Activated CD4-positive, alpha-beta T cell treated with anti-CD3 and anti-CD28 coated beads, Interleukin-2, Interleukin-6, amounts not matched to agents 100 ng/mL and 50 ng/mL, durations not matched to agents 16 hours and 8 hours (primary cell): ENCODE data around the gene KAT6B.
"Not testable (repeated sequence)": the region's sequence is repeated elsewhere in the genome, so short reads cannot be mapped to it uniquely, and the experiment has no call there.

ENCODE experiments used
- DNase-seq: peaks from one replicate; pipeline ENCODE4 v3.0.0-alpha.2; 2020

Gene KAT6B

DNA sequence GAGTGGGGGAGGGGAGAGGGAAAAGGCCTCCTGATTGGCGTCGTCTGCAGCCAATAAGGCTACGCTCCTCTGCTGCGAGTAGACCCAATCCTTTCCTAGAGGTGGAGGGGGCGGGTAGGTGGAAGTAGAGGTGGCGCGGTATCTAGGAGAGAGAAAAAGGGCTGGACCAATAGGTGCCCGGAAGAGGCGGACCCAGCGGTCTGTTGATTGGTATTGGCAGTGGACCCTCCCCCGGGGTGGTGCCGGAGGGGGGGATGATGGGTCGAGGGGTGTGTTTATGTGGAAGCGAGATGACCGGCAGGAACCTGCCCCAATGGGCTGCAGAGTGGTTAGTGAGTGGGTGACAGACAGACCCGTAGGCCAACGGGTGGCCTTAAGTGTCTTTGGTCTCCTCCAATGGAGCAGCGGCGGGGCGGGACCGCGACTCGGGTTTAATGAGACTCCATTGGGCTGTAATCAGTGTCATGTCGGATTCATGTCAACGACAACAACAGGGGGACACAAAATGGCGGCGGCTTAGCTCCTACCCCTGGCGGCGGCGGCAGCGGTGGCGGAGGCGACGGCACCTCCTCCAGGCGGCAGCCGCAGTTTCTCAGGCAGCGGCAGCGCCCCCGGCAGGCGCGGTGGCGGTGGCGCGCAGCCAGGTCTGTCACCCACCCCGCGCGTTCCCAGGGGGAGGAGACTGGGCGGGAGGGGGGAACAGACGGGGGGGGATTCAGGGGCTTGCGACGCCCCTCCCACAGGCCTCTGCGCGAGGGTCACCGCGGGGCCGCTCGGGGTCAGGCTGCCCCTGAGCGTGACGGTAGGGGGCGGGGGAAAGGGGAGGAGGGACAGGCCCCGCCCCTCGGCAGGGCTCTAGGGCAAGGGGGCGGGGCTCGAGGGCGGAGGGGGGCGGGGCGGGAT is at the start of gene KAT6B:
KAT6B (plus strand) TSS at position 459 of the 903 bp plus-strand sequence. CDS start 16,258 bp downstream, outside the sequence.
- peak; percentile 100 for DNase-seq

DNA sequence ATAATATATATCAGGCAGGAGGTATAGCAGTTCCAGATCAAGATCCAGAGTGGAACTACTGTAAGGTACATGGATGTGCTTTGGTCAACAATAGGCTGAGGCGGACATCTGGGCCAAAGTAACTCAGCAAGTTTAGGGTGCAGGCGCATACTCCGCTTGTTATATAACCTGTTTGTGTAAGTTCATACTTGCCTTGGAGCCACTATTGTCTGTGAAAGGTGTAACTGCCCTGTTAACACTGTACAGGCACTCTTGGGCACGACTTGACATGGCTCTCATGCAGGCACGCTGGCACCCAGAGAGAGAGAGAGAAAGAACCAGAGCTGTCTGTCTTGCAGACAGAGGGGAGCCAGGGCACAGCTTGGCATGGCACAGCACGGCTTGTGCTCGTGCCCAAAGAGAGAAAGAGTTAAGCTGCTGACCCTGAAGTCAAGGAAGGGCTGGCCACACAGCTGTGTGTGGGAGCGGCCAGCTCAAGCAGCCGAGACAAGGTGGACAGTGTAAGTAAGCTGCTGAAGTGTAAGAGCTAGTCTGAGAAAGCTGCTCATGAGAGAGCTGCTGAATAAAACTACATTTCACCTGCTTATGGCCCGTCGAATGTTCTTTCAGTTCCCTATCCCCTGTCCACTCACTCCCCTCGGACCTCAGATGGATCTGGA is 47.8 kb upstream of the KAT6B start:
- DNase-seq, result no peak

DNA sequence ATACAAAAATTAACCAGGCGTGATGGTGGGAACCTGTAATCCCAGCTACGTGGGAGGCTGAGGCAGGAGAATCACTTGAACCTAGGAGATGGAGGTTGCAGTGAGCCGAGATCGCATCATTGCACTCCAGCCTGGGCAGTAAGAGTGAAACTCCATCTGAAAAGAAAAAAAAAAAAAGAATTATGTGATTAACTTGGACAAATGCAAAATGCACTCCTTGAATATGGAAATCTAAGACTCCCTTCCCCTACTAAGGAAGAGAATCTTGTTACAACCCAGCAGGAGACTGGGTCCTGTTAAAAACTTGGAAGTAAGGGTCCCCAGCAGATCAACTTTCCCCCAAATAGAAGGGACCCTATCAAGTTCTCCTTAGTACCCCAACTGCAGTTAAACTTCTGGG is 44.5 kb upstream of the KAT6B start:
- not testable (repeated sequence) for DNase-seq

DNA sequence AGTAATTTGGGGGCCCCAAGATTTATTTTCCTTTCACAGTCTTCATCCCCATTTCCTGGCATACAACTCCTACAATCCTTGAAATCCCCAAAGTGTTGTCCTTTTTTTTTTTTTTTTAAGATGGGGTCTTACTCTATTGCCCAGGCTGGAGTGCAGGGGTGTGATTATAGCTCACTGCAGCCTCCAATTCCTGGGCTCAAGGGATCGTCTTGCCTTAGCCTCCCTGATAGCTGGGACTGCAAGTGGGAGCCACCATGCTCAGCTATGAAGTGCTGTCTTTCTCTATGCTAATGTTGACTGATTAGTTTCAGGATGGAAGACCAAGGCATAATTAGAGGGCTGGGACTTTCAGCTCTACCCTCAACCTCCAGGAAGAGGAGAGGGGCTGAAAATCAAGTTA is 41.9 kb upstream of the KAT6B start:
- no peak for DNase-seq

DNA sequence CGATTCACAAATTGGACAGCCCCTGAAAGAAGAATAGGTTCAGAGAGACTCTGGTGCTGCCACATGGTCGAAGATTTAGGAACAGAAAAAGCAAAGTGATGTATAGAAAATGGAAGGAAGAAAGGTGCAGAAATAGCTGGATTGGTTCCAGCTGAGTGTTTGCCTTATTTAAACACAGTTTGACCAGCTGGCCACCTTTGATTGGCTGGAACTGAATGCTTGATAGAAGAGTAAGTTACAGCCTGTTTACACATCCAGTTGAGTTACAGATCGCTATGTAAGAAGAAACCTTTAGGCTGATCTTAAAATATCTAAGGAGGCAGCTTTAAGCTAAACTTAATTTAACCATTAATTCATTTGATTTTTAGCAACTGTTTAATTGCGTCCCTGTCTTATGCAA is 40.3 kb upstream of the KAT6B start:
- DNase-seq, result no peak

DNA sequence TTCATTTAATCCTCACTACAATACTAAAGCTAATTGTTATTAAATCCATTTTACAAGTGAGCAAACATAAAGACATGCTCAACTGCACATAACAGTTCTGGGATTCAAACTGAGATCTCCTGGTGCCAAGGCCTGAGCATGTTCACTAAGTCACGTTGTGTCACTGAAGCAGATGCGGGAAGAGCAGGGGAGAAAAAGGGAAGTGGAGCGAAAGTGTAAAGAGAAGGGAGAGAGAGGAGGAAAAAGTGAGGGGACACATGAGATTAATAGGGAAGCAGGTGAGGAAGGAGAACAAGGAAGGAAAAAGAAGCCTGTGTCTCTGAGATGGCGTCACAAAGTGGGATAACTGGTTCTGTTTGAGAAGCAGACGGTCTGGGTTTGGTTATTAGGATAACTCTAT is 38.9 kb upstream of the KAT6B start:
- no peak for DNase-seq

DNA sequence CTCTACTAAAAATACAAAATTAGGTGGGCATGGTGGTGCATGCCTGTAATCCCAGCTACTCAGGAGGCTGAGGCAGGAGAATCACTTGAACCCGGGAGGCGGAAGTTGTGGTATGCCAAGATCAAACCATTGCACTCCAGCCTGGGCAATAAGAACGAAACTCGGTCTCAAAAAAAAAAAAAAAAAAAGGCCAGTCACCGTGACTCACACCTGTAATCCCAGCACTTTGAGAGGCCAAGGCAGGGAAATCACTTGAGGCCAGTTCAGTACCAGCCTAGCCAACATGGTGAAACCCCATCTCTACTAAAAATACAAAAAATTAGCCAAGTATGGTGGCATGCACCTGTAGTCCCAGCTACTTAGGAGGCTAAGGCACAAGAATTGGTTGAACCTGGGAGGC is 34.4 kb upstream of the KAT6B start:
- DNase-seq, result not testable (repeated sequence)

DNA sequence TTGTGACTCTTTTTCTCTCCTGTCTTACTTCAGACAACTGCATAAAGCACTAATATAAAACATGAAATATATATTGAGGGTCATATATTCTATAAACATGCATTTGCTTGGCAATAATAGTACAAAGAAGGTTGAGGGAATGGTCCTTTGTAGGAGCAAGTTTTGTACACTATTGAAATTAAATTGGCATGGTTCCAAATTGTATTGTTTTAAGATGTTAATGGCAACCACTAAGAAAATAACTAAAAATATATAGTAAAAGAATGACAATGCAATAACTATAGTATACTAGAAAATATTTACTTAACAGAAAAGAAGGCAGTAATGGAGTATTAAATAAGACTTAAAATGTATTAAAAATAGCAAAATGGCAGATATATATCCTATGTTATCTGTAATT is 33.7 kb upstream of the KAT6B start:
- DNase-seq, result no peak

DNA sequence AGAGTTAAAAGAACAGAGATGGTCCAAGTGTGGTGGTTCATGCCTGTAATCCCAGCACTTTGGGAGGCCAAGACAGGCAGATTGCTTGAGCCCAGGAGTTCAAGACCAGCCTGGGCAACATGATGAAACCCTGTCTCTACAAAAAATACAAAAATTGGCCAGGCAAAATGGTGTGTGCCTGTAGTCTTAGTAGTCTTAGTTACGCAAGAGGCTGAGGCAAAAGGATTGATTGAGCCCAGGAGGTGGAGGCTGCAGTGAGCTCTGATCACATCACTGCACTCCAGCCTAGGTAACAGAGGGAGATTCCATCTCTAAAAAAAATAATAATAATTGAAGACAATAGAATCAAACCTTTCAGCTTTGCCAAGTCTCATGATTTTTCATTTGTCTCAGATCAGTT is 33.2 kb upstream of the KAT6B start:
- not testable (repeated sequence) for DNase-seq

DNA sequence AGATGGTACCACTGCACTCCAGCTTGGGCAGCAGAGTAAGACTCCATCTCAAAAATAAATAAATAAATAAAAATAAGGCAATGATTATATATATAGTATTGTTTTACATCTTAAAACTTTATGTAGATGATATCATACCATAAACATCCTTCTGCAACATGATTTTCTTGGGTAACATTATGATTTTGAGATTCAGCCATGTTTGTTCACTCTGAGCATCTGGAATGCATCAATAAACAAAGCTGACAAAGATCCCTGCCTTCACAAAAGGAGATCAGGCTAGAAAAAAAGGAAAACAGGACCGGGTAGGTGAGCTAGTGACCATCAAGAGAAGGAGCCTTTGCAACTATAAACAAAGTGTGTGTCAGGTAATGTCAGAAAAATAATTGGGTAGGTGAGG is 31.9 kb upstream of the KAT6B start:
- DNase-seq, result no peak

DNA sequence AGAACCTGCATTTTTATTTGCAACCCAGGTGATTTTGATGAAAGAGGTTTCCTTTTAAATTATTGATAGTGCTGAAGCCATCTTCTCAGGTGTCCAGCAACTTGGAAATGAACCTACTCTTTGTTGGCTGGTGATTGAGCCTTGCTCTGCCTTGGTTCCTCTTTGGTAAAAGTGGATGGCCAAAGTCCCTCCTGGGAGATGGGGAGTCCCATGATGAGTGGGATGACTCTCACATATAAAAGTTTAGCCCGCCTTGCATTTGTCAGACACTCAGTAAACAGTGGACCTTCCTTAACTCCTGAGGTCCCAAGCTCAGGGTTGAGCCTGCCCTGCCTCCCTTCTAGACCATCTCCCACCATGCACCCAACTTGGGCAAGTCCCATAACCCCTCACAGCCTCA is 28.9 kb upstream of the KAT6B start:
- DNase-seq, result no peak

DNA sequence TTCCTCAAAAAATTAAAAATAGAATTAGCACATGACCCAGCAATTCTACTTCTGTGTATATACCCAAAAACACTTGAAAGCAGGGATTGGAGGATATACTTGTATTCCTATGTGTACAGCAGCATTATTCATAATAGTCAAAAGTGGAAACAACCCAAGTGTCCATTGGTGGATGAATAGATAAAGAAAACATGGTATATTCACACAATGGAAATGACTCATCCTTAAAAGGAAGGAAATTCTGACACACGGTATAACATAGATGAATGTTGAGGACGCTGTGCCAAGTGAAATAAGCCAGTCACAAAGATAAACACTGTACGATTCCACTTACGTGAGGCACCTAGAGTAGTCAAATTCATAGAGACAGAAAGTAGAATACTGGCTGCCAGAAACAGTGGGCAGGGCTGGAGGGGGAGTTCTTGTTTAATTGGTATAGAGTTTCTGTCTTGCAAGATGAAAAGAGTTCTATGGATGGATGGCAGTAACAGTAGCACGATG is 26.6 kb upstream of the KAT6B start:
- peak; percentile 71 for DNase-seq

DNA sequence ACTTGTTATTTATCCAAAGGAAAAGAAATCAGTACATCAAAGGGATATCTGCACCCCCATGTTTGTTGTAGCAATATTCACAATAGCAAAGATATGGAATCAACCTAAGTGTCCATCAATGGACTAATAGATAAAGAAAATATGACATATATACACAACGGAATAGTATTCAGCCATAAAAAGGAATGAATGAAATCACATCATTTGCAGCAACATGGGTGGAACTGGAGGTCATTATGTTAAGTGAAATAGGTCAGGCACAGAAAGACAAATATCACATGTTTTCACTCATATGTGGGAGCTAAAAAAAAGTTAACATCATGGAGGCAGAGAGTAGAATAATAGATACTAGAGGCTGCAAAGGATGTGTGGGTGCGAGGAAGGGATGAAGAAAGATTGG is 25.0 kb upstream of the KAT6B start:
- DNase-seq, result no peak

DNA sequence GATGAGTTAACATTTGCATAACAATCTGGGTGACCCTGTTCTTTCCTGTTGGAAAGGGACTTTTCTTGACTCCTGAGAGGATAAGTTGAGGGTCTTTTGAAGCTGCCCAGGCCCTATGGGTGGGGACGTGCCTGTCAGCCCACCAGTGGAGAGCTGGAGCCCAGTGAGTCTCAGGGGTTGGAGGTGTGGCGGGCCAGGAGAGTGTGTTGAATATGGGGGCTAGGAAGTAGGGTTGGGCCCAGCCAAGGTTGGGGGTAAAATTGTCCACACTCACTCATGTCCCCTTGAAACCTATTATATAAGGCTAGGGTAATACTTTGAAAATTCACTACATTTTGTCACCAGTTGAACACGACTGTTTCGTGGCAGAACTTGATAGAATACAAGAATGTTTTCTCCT is 17.9 kb upstream of the KAT6B start:
- no peak for DNase-seq

DNA sequence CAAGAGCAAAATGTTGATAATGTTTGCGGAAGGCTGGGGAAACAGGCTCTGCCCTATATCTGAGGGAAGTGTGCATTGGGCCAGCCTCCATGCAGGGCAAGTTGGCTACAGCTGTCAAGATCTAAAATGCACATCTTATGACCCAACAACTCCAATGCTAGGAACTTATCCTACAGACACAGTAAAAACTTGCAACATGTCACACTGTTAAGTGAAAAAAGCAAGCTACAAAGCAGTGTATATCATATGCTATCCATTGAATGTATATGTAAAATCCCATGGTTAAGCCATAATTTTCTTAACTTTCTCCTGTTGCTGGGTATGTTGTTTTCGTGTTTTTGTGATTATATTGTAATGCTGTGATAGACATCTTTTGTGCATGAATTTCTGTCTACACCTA is 16.3 kb upstream of the KAT6B start:
- DNase-seq, result no peak

DNA sequence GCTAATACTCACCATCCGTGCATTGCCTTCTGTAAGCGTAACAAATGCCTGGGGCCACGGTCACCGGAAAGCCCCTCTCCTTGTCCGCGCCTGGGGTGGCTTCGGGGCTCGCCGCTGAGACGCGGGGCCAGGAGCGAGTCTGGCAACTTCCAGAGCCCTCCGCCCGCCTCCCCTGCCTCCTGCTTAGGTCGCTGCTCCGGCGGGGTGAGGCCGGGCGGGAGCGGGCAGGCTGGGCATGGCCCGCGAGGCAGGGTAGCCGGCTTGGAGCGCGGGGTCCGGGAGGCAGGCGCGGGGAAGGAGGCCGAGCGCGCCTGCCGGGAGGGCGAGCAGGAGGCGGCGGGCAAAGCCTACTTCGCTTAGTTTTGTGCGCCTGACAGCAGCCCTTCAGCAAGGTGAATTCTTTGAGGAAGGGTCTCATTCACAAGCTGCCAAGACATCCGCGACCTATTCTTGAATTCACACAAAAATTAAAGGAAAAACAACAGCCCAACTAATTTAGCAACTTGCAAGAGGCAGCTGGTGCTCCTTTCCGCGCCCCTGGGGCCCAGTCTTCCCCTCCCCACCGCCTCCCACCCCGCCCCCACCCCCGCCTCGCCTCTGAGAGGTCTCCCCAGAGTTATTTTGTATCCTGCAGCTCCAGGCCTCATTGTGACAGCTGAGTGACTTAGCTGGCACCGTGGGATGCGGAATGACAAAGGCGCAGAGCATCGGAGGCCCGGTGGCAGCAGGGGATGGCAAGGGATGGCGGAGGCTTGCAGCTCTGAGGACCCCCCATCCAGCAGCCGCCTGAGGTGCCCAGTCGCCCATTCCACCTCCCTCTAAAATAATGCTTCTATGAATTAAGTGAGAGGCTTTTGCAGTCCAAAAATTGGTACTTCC is 12.8 kb upstream of the KAT6B start:
- no peak for DNase-seq

DNA sequence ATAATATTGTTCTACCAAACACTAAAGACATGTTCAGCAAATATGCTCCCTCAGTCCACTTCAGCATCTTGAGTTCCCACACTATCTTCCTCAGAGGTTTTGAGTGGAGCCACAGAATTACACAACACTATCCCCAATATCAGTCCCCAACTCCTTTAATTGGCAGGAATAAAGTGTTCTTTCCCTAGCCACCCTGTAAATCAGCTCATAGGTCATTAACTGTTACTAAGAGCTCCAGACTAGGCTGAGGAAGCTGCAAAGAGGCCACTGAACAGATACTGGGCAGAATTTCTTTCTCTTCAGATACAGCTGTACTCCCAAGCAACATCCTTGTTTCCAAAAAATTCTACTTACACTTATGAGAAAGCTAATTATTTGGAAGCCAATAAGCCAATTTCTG is 11.6 kb upstream of the KAT6B start:
- DNase-seq, result no peak

DNA sequence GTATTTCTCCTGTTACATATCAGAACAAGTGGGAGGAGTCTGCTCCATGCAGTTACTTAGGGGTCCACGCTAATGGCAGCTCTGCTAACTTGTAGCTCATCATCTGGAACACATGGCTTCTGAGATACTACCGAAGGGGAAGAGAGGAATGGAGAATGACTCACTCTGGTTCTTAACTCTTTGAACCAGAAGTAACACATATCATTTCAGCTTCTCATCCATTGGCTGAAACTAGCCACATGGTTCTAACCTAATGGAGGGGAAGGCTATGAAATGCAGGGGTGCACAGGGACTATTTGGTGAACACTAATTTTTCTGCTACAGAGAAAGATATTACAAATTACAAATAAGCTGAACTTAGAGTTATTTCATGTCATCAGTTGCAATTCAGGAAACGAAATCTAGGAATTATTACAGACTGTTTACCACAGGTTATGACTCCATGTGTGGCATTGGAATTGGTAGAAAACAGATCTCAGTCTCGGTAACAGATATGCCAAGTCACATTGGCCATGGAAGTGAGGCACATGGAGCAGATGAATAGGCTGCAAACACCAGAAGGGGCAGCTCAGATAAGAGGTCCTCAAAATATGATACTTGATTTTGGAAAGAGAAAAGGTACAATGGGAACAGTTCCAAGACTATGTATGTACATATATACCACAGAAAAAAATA is 9.4 kb upstream of the KAT6B start:
- no peak for DNase-seq

DNA sequence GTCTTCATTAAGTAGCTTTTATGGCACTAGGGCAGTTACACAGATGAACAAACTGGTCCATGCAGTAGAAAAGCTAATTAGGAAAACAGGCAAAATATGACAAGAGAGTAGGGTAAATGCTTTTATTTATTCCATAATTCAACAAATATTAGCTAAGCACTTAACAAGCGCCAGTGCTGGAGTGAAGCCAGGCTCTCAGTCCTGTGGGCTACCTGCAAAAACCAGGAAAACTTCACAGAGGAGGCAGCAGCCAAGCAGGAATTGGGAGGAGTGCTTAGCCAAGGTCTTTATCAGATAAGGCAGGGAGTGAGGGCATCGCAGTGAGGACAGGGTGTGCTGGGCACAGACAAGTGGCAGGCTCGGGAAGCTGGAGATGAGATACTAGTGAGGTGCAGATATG is 4.9 kb upstream of the KAT6B start:
- DNase-seq, result no peak

DNA sequence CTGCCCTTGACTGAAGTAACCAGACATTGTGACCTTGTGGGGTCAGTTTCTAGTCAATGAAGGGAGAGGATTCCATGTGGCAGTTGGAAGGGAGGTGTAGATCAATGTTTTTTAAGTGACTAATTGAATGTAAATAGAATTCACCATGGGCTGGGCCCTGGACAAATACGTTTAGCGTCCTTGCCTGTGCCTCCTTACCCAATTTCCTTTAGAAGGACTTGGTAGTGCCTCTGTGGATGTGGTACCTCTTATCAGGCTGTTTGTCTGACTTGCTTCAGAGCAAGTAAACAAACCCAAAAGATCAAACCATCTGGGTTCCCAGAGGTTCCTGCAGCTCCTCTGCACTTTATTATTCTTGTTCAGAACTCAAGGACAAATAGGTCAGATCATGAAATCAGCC is 4.3 kb upstream of the KAT6B start:
- DNase-seq, result no peak

DNA sequence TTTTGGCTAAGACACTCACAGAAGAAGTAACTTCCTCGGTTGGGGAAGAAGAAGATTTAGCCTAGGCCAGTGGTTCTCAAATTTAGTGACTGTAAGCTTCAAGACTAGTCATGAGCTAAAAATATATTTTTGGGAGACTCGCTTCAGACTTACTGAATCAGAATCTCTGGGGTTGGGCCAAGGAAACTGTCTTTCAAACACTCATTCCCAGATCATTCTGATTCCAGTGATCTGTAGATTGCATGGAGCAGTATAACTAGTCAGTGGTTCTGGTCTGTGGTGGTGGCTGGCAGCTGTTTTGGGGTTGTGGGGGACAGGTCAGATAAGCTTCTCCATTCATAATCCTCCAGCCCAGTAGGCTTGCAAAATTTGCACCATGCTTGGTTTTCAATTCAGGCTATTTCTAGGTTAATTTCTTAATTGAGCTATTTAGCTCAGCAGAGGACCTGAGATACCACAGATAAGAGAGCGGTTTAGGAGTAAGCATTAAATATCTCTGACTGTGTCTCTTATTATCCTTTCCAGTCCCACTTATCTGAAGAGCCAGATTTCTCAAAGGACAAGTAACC is 3.8 kb upstream of the KAT6B start:
- DNase-seq, result no peak

DNA sequence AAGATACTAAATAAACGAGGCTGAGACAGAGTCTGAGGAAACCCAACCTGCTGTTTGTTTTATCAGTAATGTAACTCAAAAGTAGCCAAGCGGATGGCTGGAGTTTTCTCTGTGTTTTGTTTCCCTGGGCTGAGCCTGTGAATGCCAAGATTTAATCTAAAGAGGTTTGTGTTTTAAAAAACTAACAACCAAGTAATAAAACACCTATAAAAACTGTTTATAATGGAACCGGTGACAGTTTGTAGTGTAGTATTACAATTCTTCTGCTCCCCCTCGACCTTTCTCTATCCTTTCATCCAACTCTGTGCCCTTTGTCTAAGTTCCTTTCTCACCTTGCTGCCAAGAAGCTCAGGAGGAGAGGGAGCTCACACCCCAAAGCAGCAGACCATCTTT is 2.6 kb upstream of the KAT6B start:
- no peak for DNase-seq
